Heart left ventricle (tissue), 16 donors: ENCODE data around the gene PNLIP. TPM values are rescaled to one million over a fixed set of nuclear protein-coding genes. Genes with fewer than 3 reads are reported as not detected.

Source experiments
- ATAC-seq, 4 donors: fragments of 200-7000 bp; cut with Tn5 transposase; one replicate each; pipeline ENCODE4 v1.9.1; 2020 to 2022; ENCODE audit warnings: moderate library complexity in 4 of 4, mild to moderate bottlenecking in 3 of 4, moderate number of reproducible peaks in 1 of 4
- DNase-seq, 5 donors: peaks; one replicate each; pipeline ENCODE4 v3.0.0-alpha.2; 2020
- H3K27ac ChIP-seq, 12 donors: fragments of 200-600 bp; sonication (generic) in 4 of 12; one replicate each; pipeline versions ENCODE4 v1.5.0 to v1.8.0; 2016 to 2022; ENCODE audit warnings: mild to moderate bottlenecking in 2 of 12
- H3K27me3 ChIP-seq, 9 donors: fragments of 200-600 bp; sonication (generic) in 2 of 9; one replicate each; pipeline versions ENCODE4 v1.5.1 to v1.8.0; 2016 to 2022; ENCODE audit warnings: mild to moderate bottlenecking in 3 of 9
- H3K36me3 ChIP-seq, 9 donors: fragments of 200-600 bp; sonication (generic) in 2 of 9; one replicate each; pipeline versions ENCODE4 v1.5.0 to v1.8.0; 2018 to 2022; ENCODE audit warnings: mild to moderate bottlenecking in 2 of 9
- H3K4me1 ChIP-seq, 12 donors: fragments of 200-600 bp; sonication (generic) in 4 of 12; one replicate each; pipeline versions ENCODE4 v1.5.0 to v1.8.0; 2016 to 2022; ENCODE audit warnings: mild to moderate bottlenecking in 3 of 12
- H3K4me3 ChIP-seq, 12 donors: fragments of 200-600 bp; sonication (generic) in 4 of 12; one replicate each; pipeline versions ENCODE4 v1.5.0 to v1.8.0; 2017 to 2022; ENCODE audit warnings: mild to moderate bottlenecking in 9 of 12, moderate library complexity in 4 of 12
- H3K9me3 ChIP-seq, 12 donors: fragments of 200-600 bp; sonication (generic) in 4 of 12; one replicate each; pipeline versions ENCODE4 v1.5.0 to v1.8.0; 2016 to 2022; ENCODE audit warnings: mild to moderate bottlenecking in 1 of 12
- CTCF ChIP-seq, 12 donors: fragments of 200-600 bp; sonication (generic) in 4 of 12; IDR thresholded peaks; one replicate each; pipeline versions ENCODE4 v1.5.0 to v1.8.0; 2018 to 2022; ENCODE audit warnings: antibody characterized with exemption in 12 of 12, mild to moderate bottlenecking in 5 of 12
- POLR2A ChIP-seq, 2 donors: fragments of 450-650 bp; IDR thresholded peaks; one replicate each; pipeline ENCODE4 v1.6.1; 2017; ENCODE audit warnings: antibody characterized with exemption in 2 of 2, mild to moderate bottlenecking in 2 of 2, moderate library complexity in 2 of 2
- WGBS, 4 donors: extraction: QIAGEN DNeasy Blood & Tissue Kit in 2 of 4; methylation state at CpG; one replicate each; pipeline versions ENCODE4 v1.1.5 to v1.1.7; 2013 to 2018; 5-methylcytosine and 5-hydroxymethylcytosine counted together
- intact Hi-C, 10 donors: fragments of 100-400 bp; cut with DNase I; formaldehyde crosslinking; loops; one replicate each; pipeline versions ENCODE4 v1.11.1 to v1.14.2; 2022
- polyA plus RNA-seq, 2 donors: library from polyadenylated mRNA; stranded (reverse); fragments of 200-250 nt; gene quantifications; one replicate each; pipeline ENCODE4 v1.2.3, GENCODE V29; 2013
- total RNA-seq, 9 donors: library from RNA; depleted of rRNA in 2 of 9; stranded (reverse); fragments of >200 nt in 2 of 9; fragmentation: NEBNext Ultra II Directional in 3 of 9; extraction: Animal tissue kit (Norgen Biotek cat#: 25700) in 3 of 9; gene quantifications; one replicate each; pipeline versions ENCODE4 v1.1.0 to v1.2.4, GENCODE V29; 2016 to 2023
- donor health status: ischemic (EF 13 %, LVEDD 7.1; RV severe dilation, severe dysfunction).
- donor health status: healthy with polysubstance abuse.
- donor health status: DM: no; HTN: yes; CAD: no.
- donor health status: DM: no; HTN: no; CAD: no.
- donor health status: ischemic (EF 25% LVEDD 6.9; RV normal size, moderate dysfunction).
- donor health status: ischemic (EF 25% LVEDD 5.7; RV mildly dilated, moderate dysfunction).
- donor health status: healthy.
- donor health status: DM: yes; HTN: yes; CAD: no.
- donor health status: ischemic (EF 35%, LVEDD 5.7; RV mildly dilated, moderate dysfunction).
- donor health status: nonischemic (EF 11% LVEDD 7.7; RV severe dilation, severe dysfunction).
- donor health status: DM: yes; HTN: yes; CAD: no.
- donor health status: PGD.
- donor health status: ischemic (EF 29% LVEDD 5.4; RV normal size, mild dysfunction).
- donor health status: nonischemic (EF 23%, LVEDD 6.1; RV moderate dilation, normal function).

Gene PNLIP
- total and polyA plus RNA-seq, 11 donors: 0.07 to 2.3 (median 1.7) TPM; not detected in 5

DNA sequence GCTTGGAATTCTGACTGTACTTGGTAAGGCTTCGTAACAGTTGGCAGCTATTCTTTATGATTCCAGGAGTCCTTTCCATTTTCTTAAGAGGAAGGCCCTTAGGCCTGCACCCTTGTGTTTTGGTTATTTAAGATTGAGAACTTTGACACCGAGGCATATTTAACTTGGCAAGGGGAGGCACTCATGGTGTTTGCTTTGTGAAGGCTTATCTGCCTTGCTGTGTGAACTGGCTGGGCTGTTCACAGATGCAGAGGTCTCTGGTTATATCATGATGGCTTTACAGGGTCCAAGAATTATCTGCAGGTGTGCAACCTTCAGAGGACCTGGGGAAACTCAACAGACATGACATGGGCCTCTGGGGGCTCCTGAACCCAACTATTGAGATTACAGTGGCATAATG lies 44.2 kb downstream of the PNLIP start:
- Histone ChIP-seq H3K4me1 (no peaks in the 10 kb centered on the region), H3K9me3 (peaks cover 0 to 5% (median 0%) of the 10 kb centered on the region in 12 donors), H3K27me3 (no peaks in the 10 kb centered on the region), H3K4me3 (no peak overlapping the region), H3K36me3 (no peaks in the 10 kb centered on the region), H3K27ac (no peak overlapping the region)
- intact Hi-C loops: no loop called here
- DNase-seq (no peak), ATAC-seq (no peak)
- WGBS, 4 donors: 67 to 79% (median 74%) methylated on average over 2 of the region's 2 CpGs
- TF ChIP-seq POLR2A (IDR thresholded peaks at IDR 0.05): no peak
- no peak for TF ChIP-seq CTCF (IDR thresholded peaks at IDR 0.05)

DNA sequence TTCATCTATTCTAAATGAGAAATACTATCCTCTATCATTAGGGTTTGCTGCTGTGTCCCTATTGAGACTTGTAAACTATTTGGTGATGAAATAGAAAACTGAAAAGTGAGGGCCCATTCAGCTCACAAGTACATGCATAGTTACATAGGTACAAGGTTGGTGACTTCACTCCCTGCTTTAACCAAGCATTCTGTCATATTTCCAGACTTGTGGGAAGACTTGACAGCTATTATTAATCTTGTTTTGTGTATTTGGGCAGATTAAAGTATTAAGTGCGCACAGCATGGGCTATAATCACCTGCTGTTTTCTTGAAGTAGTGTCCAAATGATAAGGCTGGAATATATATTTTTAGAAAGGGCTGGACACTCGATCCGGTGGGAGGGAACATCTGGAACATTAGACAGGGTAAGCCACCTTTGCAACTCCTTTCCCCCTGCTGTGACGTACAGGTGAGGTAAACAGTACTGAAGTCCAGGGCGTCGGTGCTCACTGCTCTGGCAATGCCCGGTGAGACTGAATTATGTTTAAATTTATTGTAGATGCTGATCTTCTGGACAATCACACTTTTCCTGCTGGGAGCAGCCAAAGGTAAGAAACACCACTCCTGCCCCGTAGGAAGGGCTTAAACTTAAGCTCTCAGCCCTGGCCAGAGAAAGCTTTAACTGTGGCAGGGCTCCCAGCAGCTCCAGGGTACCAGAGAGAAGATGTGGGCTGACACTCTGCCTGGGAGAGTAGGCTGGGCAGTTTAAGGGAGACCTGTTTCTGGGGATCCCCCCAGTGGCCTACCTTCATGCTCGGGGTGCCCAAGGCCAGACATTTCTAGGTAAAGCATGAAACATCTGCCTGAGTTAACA lies 45.1 kb downstream of the PNLIP start, which contains the start of gene PNLIPRP1:
Gene PNLIPRP1 (plus strand): TSS at position 370 of the 855 bp plus-strand sequence. CDS start 171 bp downstream, at position 541.
- no peak within 1 kb of the TSS for H3K4me3 ChIP-seq
- no peaks in the 10 kb centered on the region for H3K27me3 ChIP-seq
- peaks cover 0 to 5% (median 0%) of the 10 kb centered on the region in 12 donors for H3K9me3 ChIP-seq
- intact Hi-C loops: no loop called here
- 67 to 76% (median 70%) methylated on average over 9 of the region's 9 CpGs for WGBS, 4 donors
- no peak within 1 kb of the TSS for H3K27ac ChIP-seq
- DNase-seq: no peak
- no peaks in the 10 kb centered on the region for H3K36me3 ChIP-seq
- ATAC-seq: no peak
- H3K4me1 ChIP-seq: no peaks in the 10 kb centered on the region
- TF ChIP-seq POLR2A (IDR thresholded peaks at IDR 0.05) (no peak), CTCF (IDR thresholded peaks at IDR 0.05) (no peak)

DNA sequence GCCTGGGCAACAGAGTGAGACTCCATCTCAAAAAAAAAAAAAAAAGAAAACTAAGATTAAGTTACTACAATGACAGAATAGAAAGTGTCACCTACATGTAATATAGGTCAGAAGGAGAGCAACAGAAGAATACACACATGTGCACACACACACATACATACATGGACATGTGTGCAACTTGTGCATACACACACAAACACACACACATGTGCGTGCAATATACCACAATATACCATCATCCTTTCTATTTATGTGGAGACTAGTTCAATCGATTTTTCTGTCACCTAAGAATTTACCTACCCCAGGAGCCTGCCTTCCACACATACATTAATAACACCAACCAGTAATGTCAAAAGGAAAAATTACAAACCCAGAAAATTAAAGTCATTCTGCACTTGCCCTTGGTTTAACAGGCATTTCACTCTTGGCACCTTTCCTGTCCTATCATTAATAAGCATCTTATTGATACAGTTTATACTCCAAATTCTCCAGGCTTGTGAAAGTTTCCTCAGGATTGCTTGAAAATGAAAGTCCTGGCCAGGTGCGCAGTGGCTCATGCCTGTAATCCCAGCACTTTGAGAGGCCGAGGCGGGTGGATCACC lies 47.5 kb downstream of the PNLIP start:
- no peak for ATAC-seq

More for the DNA sequence above, 47.5 kb downstream of the PNLIP start:
- Histone ChIP-seq H3K9me3 (peaks cover 0 to 5% (median 0%) of the 10 kb centered on the region in 12 donors), H3K27me3 (peaks cover 0 to 5% (median 0%) of the 10 kb centered on the region in 9 donors), H3K4me1 (no peaks in the 10 kb centered on the region), H3K27ac (no peak overlapping the region), H3K4me3 (no peak overlapping the region), H3K36me3 (no peaks in the 10 kb centered on the region)
- DNase-seq: no peak
- TF ChIP-seq CTCF (IDR thresholded peaks at IDR 0.05): no peak
- no peak for TF ChIP-seq POLR2A (IDR thresholded peaks at IDR 0.05)
- 82 to 95% (median 89%) methylated on average over 5 of the region's 5 CpGs for WGBS, 4 donors
- intact Hi-C loops: no loop called here
